Germinal center (tissue), 1 donor: Measurements from ENCODE around the gene FAM78B.
A peak's percentile ranks its signal among the peaks of the same experiment; 100 is the strongest.

ENCODE experiments used
- DNase-seq: peaks from one replicate; pipeline ENCODE4 v3.0.0; 2012; ENCODE audit warnings: mixed read lengths, low spot score

The FAM78B gene

GRCh38 chr1:166166698-166167571 is at the start of gene FAM78B:
TSS of gene FAM78B (minus strand) at chr1:166167001. CDS start at chr1:166166248, 753 bp downstream.
- DNase-seq: peak; percentile 78

- DNase-seq: no peak
Measured at GRCh38 chr1:166202546-166202945, 35.7 kb upstream of the FAM78B start.

GRCh38 chr1:166200743-166201142 is 33.9 kb upstream of the FAM78B start:
- no peak for DNase-seq

DNA sequence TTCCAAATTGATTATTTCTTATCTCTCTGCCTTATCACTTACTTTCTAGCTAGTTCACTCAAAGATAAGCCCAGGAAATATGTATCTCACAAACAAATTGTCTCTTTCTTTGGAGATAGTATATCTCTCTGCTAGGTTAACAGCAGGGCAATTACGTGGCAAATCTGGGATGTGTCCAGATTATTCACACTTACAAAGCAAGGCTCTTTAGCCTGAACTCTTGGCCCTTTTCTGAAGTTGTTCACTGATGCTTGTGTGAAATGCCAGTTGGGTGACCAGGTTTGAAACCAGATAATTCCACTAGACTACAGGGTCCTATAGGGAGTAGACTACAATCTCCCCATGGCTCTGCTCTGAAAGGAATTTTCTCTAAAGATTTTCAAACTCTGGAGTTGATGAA is 30.8 kb upstream of the FAM78B start:
- no peak for DNase-seq

DNA sequence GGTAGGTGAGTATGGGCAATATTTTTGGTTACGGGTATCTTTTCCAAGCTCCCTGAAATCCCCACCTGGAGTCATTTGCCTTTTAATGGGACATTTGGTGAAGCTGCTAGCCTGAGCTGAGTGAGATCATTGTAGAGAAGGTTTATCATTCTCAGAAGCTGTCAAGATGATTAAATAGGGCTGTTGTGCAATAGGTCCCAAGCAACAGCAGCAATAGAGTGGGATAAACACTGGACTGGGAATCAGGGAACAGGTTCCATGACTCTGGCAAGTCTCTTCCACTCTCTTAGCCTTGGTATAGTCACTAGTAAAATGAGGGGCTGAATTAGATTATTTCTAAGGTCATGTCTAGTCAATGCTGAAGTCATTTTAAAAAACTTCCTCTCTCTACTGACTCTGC is 30.3 kb upstream of the FAM78B start:
- DNase-seq: no peak

GRCh38 chr1:166193057-166193698 is 26.4 kb upstream of the FAM78B start:
- no peak for DNase-seq

GRCh38 chr1:166190400-166190799 is 23.6 kb upstream of the FAM78B start:
- no peak for DNase-seq

DNA sequence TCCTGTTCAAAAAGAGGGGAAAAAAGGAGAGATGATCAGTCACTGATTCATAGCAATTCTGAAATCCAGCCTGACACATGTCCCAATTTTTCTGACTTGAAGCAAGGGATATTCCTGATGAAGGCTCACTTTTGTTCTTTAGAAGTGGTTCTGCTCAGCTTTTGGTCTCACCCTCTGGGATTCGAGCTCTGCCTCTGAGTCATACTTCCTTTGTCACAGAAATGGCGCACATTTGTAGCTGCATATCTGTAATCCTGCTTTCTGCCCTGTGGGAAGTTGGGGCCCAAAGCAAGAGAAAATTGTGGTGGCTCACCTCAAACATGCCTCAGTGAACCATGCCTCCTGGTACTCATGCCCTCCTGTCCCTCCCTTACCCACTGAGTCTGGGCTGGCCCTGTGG is 22.3 kb upstream of the FAM78B start:
- DNase-seq: no peak

DNA sequence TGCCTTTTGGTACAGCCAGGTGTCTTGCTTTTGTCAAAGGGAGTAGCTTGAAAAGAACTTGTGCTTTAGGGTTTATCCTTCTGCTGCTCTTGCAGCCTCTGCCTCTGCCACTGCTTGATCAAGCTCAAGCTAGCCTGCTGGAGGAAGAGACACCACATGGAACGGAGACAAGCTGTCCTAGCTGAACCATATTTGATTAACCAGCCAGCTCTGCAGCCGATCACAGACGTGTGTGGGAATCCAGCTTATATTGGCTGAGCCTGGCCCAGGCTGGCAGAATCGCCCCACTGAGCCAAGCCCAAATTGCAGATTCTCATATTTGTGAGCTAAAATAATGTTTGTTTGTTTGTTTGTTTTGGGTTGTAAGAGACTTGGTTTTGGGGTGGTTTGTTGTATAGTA is 18.7 kb upstream of the FAM78B start:
- no peak for DNase-seq

- no peak for DNase-seq
Measured at GRCh38 chr1:166184897-166185296, 18.1 kb upstream of the FAM78B start.

DNA sequence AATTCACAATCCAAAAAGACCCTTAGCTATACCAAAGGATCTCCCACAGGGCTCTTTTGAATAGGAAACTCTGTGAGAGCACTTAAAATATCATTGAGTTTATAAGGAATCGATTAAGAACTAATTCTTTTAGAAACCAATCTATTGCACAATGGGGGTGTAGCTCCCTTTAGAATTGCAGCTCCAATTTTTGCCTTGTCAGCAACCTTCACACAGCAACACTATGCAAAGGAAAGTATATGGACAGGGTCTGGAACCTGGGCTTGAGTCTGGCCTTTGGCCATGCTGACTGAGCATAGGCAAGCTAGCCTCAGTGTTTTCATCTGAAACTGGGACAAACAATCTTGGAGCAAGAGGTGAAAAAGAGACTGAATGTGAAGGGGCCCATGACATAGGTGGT is 17.2 kb upstream of the FAM78B start:
- DNase-seq: no peak

DNA sequence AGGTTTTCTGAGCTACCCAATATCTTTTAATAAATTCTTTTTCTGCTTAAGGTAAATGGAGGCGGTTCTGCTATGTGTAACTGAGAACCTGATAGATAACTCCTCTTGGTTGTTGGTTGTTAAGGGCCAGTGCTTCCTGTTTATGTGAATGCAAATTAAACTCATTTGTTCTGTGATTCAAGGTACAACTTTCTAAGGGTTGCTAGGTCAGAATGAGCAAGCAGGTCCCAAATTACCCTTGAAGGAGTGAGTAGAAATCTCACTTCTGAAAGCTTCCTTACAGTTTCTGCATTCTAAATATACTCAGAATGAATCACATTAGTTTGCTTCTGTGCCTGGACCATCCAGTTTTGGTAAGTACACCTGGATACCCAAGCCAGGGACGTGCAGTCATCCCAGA is 15.5 kb upstream of the FAM78B start:
- DNase-seq: no peak

GRCh38 chr1:166176416-166176815 is 9.6 kb upstream of the FAM78B start:
- no peak for DNase-seq

DNA sequence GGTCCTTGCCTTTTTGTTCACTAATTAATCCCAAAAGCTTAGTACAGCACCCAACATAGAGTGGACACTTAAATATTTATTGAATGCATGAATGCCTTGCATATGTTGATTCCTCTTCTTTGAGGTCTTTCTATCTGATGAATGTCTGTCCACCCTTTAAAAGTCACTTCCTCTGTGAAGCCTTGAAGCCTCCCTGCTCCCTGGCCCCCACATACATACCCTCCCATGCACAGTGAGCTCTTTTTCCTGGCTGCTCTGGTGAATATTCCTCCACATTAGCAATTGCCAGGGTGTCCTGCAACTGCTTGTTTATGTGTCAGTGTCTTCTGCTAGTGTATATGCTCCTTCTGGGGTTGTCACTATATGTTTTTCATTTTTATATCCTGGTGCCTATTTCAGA is 8.2 kb upstream of the FAM78B start:
- DNase-seq: no peak

DNA sequence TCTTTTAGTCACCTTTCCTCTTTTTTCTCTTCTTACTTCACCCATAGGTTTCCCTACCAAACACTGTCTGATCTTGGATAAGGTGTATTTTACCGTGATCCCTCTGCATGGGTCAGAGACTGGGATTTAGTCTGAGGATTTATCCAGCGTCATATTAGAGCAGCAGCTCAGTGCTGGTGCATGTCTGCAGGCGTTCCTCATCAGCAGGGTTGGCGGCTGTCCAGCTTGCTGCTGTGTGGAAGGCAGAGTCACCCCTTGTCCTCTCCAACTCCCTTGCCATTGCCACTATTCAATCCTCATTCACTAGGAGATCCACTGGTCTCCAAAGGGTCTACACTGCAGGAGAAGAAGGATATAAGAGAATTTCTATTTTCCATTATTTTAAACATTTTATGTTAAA is 7.3 kb upstream of the FAM78B start:
- DNase-seq: no peak

DNA sequence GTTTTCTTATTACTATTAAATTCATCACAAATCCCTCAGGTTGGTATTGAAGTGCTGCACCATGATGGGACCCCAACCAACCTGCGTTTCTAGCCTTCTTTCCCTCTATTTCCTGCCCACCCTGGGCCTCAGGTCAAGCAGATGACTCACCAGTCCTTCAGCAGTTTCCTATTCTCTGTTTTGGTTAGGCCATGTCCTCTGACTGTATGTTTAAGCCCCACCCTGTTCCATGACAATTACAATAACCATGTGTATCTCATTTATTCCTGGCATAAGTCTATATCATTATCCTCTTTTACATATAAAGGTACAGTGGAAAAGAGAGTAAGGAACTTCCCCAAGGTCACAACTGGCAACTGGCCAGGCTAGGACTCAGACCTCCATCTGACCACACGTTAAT is 5.3 kb upstream of the FAM78B start:
- DNase-seq: no peak

GRCh38 chr1:166170726-166171125 is 3.9 kb upstream of the FAM78B start:
- no peak for DNase-seq

GRCh38 chr1:166170075-166170474 is 3.3 kb upstream of the FAM78B start:
- no peak for DNase-seq

GRCh38 chr1:166169182-166169581 is 2.4 kb upstream of the FAM78B start:
- no peak for DNase-seq

DNA sequence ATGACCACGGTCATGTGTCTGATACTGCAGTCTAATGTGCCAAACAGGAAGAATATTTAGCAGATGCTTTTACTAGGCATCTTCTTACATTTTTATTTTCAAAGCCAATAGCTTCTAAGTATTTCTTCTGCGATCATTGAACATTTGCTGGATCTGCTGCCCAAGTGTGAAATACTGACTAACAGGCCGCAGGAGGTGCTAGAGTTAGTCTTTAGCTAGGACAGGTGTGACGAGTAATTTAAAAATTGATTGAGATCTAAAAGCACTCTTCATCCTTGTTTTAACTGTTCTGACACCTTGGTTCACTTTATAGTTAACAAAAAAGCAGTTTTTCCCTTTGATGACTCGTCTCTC is 748 bp upstream of the FAM78B start:
- DNase-seq: no peak

- no peak for DNase-seq
Measured at GRCh38 chr1:166166329-166166697, 488 bp downstream of the FAM78B start.

DNA sequence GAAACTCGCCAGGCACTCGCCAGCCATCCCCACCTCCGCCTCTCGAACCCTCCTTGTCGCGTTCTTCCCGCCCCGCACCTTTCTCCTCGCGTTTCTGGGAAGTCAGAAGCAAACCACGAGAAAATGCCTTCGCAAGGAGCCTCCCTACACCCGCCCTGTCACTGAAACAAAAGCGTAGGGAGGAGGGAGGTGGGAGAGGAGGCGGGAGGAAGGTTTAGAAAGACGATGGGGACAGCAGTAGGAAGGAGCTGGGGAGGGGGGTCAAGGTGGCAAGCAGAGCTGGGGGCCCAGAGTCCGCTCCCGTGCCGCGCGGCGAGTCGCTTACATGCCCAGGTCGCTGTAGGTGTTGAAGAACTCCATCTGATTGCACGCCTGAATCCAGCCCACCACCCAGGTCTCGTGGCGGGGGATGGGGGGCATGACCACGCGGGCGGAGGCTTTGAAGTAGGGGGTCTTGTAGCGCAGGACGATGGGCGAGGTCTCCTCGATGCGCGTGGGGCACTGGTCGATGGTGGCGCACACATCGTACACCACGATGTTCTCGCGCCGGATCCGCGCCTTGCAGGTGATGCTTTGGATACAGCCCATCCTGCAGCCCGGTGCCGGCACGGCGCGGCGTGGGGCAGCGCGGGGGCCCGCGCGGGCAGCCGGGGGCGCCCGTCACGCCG is 1.0 kb downstream of the FAM78B start:
- peak; percentile 17 for DNase-seq

GRCh38 chr1:166164995-166165660 is 1.7 kb downstream of the FAM78B start:
- DNase-seq: peak; percentile 33
